ENCODE data around the gene ZNF616.

GRCh38 chr19:52141203-52141602 is 1.5 kb upstream of the ZNF616 start:
- TF ChIP-seq CTCF (IDR thresholded peaks at IDR 0.05; ENCODE audit: insufficient read depth, low read depth, low read length) (no peak), EZH2 (IDR thresholded peaks at IDR 0.05; ENCODE audit: insufficient read depth, low read length) (no peak)

All from astrocyte (in vitro differentiated cells and primary cell).